Activated naive CD4-positive, alpha-beta T cell treated with anti-CD3 and anti-CD28 coated beads, Interleukin-2, amount 50 U/mL, for 24 hours (primary cell): Measurements from ENCODE around the gene ARL4C.
A peak's percentile ranks its signal among the peaks of the same experiment; 100 is the strongest.

ENCODE experiments used
- H3K27ac Mint-ChIP-seq: one replicate; pipeline ENCODE4 v1.8.0; 2021; ENCODE audit warnings: mild to moderate bottlenecking, mixed read lengths
- H3K27me3 Mint-ChIP-seq: one replicate; pipeline ENCODE4 v1.8.0; 2021; ENCODE audit warnings: mixed read lengths
- H3K36me3 Mint-ChIP-seq: one replicate; pipeline ENCODE4 v1.8.0; 2021; ENCODE audit warnings: mixed read lengths
- H3K4me1 Mint-ChIP-seq: one replicate; pipeline ENCODE4 v1.8.0; 2021; ENCODE audit warnings: mixed read lengths
- H3K4me3 Mint-ChIP-seq: one replicate; pipeline ENCODE4 v1.8.0; 2021; ENCODE audit warnings: mild to moderate bottlenecking, mixed read lengths
- H3K9me3 Mint-ChIP-seq: one replicate; pipeline ENCODE4 v1.8.0; 2021; ENCODE audit warnings: mixed read lengths

ARL4C gene

DNA sequence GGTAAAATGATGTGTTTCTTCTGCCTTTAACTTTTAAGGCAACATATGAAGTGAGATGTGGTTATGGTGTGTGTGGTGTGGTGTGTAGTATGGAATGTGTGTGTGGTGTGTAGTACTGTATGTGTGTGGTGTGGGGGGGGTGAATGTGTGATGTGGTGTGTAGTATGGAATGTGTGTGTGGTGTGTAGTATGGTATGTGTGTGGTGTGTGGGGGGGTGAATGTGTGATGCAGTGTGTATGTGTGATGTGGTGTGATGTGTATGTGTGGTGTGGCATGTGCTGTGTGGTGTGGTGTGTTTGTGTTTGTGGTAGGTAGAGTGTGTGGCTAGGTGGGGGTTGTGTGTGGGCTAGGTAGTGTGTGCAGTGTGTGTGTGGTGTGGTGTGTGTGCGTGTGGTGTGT, 17.2 kb upstream of the ARL4C start:
- Mint-ChIP-seq H3K36me3 (no peaks in the 10 kb centered on the region), H3K27me3 (no peaks in the 10 kb centered on the region), H3K9me3 (no peaks in the 10 kb centered on the region), H3K4me1 (peaks cover 9% of the 10 kb centered on the region), H3K27ac (no peak overlapping the region), H3K4me3 (no peak overlapping the region)

DNA sequence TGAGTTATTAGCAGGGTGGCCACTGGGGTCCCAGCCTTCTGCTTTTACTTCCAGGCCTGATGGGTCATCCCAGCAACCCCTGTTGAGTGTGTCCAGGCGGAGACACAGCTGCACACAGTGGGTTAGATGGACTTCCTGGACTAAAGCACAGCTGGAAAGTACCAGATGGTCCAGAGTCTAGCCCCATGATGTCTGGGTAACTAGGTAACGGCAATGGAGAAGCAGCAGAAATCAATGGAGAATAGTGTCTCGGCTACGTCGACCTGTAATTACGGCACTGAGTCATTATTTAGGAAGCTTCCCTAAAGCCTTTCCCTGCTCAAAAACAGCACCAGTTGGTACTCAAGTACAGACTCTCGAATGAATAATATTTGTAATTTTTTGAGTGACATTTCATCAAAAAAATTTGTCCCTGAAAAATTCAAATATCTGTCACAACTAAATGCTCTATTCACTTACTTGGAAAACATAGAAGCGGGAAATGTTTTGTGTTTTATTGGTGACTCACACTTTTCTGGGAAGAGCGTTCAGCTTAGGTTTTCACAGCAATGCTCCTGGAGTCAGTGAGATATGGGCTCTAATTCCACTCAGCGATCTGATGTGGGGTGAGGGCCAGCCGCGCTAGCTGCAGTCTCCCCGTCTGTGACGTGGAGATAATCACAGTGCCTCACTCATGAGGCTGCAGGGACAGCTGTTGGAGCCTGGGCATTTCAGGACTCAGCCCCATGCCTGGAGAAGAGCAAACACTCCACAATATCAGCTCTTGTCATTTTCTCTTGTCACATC, 16.2 kb upstream of the ARL4C start:
- Mint-ChIP-seq H3K27ac (no peak overlapping the region), H3K27me3 (no peaks in the 10 kb centered on the region), H3K9me3 (no peaks in the 10 kb centered on the region), H3K4me3 (no peak overlapping the region), H3K4me1 (peaks cover 9% of the 10 kb centered on the region), H3K36me3 (no peaks in the 10 kb centered on the region)

GRCh38 chr2:234502919-234503285, 6.0 kb upstream of the ARL4C start:
- Mint-ChIP-seq H3K9me3 (no peaks in the 10 kb centered on the region), H3K36me3 (no peaks in the 10 kb centered on the region), H3K27ac (no peak overlapping the region), H3K4me1 (peaks cover 29% of the 10 kb centered on the region), H3K4me3 (no peak overlapping the region), H3K27me3 (no peaks in the 10 kb centered on the region)

GRCh38 chr2:234502285-234502918, 5.5 kb upstream of the ARL4C start:
- Mint-ChIP-seq H3K4me3 (no peak overlapping the region), H3K4me1 (peaks cover 32% of the 10 kb centered on the region), H3K36me3 (no peaks in the 10 kb centered on the region), H3K27ac (no peak overlapping the region), H3K9me3 (no peaks in the 10 kb centered on the region), H3K27me3 (no peaks in the 10 kb centered on the region)

DNA sequence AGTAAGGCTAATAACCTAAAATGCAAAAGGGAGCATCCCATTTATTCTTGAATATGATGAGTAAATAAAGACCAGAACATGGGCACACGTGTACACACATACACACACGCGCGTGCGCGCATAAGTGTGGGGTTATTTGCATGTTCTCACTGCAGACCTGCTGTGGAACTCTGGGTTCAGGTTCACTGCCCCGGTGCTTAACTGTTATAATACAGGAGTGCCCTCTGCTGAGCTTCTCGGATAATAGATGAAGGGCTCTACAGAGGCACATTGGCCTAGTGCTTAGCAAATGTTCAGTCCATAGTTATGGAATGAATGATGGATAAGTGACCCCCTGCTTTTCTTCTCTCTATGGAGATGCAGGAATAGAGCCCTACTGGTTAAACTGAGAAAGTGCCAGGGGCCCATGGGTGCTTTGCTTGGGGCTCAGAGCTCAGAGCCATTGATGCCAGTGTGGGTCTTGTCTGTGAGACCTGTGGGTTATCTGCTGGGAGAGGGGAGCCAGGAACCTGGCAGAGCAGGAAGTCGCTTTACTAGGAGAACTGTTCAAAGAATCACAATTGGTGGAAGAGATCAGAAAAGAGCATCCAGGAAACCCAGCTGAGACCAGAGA, 3.6 kb upstream of the ARL4C start:
- Mint-ChIP-seq H3K4me3 (peak overlapping the region; percentile 59), H3K27ac (peak overlapping the region; percentile 71), H3K27me3 (no peaks in the 10 kb centered on the region), H3K9me3 (no peaks in the 10 kb centered on the region), H3K36me3 (no peaks in the 10 kb centered on the region), H3K4me1 (peaks cover 36% of the 10 kb centered on the region)

DNA sequence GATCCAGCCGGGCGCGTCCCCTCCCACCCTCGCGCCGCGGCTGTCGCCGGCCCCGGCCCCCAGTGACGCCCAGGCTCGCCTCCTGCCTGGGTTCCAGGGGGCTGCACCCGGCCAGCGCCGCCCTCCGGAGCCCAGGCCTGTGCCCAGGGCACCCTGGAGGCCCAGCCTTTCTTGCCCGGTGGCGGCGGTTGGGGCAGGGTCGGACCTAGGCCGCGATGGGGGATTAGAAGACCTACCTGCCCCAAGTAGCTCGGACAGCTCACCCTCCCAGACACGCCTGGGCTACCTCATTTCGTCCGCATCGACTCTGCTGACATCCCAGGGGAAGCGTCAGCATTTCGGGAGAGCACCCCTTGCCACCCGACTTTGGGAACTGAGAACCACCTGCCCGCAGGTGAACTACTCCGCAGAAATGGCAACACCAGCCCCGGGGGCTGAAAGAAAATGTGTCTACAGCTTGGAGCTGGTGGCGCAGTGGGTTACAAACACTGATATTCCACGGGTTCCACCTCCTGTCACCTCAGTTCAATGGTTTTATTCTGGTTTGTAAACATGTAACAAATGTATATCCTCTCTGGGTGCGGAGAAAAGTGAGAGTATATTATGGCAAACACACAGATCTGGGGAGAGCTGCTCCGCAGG, 834 bp upstream of the ARL4C start:
- H3K4me1 Mint-ChIP-seq, result peaks cover 42% of the 10 kb centered on the region
- H3K9me3 Mint-ChIP-seq, result no peaks in the 10 kb centered on the region
- peaks cover 3% of the 10 kb centered on the region for H3K36me3 Mint-ChIP-seq
- H3K4me3 Mint-ChIP-seq, result peak overlapping the region; percentile 84
- no peaks in the 10 kb centered on the region for H3K27me3 Mint-ChIP-seq
- H3K27ac Mint-ChIP-seq, result peak overlapping the region; percentile 94

GRCh38 chr2:234496055-234496834, 636 bp downstream of the ARL4C start:
- H3K9me3 Mint-ChIP-seq, result no peaks in the 10 kb centered on the region
- H3K27ac Mint-ChIP-seq, result peak overlapping the region; percentile 94
- peaks cover 3% of the 10 kb centered on the region for H3K36me3 Mint-ChIP-seq
- H3K27me3 Mint-ChIP-seq, result no peaks in the 10 kb centered on the region
- peak overlapping the region; percentile 94 for H3K4me3 Mint-ChIP-seq
- H3K4me1 Mint-ChIP-seq, result peaks cover 56% of the 10 kb centered on the region

- Mint-ChIP-seq H3K27me3 (no peaks in the 10 kb centered on the region), H3K9me3 (no peaks in the 10 kb centered on the region), H3K4me3 (peak overlapping the region; percentile 94), H3K27ac (peak overlapping the region; percentile 94), H3K4me1 (peaks cover 60% of the 10 kb centered on the region), H3K36me3 (peaks cover 3% of the 10 kb centered on the region)
Measured at GRCh38 chr2:234495251-234496054, 1.4 kb downstream of the ARL4C start.

DNA sequence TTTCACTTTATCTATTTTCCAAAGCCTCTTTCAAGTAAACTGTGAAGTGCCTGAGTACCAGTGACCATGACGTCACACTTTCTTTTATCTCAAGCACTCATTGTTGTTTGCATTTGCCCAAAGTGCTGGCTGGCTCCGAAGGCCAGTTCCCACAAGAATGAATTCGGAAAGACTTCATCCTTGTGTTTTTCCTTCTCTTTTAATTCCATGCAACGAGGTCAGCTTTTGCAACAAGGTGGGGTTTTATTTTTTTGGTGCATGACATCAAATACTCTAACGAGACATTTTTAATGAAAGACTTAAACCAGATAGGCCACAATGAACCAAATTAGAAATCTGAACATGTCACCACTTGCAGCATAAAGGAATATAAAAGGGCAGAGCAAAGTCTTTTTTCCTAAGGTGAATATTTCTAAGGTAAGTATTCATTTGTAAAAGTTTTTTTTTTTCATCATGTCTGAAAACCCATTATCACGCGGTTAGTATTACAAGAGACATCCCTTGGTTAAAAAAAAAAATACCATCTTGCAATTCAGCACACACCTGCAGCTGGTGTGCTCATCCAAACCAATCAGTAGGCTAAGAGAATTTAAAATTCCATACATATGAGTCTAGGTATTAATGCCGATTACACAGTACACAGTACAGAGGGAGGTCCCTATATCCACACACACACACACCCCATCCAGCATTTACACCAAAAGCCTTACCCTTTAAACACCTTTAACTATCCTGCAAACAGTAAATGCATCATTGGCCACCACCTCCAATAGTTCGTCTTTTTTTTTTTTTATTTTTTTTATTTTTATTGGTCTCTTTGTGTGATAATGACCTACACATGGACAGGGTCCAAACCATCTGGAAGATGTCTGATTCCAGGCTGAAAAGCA, 2.3 kb downstream of the ARL4C start:
- H3K4me3 Mint-ChIP-seq, result peak overlapping the region; percentile 94
- H3K27ac Mint-ChIP-seq, result peak overlapping the region; percentile 94
- peaks cover 4% of the 10 kb centered on the region for H3K36me3 Mint-ChIP-seq
- H3K4me1 Mint-ChIP-seq, result peaks cover 60% of the 10 kb centered on the region
- no peaks in the 10 kb centered on the region for H3K9me3 Mint-ChIP-seq
- no peaks in the 10 kb centered on the region for H3K27me3 Mint-ChIP-seq

- peaks cover 4% of the 10 kb centered on the region for H3K36me3 Mint-ChIP-seq
- peak overlapping the region; percentile 94 for H3K4me3 Mint-ChIP-seq
- peaks cover 60% of the 10 kb centered on the region for H3K4me1 Mint-ChIP-seq
- H3K9me3 Mint-ChIP-seq, result no peaks in the 10 kb centered on the region
- no peaks in the 10 kb centered on the region for H3K27me3 Mint-ChIP-seq
- H3K27ac Mint-ChIP-seq, result peak overlapping the region; percentile 92
Measured at GRCh38 chr2:234493796-234494195, 3.1 kb downstream of the ARL4C start.

GRCh38 chr2:234492717-234493485, 4.0 kb downstream of the ARL4C start:
- H3K9me3 Mint-ChIP-seq, result no peaks in the 10 kb centered on the region
- peak overlapping the region; percentile 92 for H3K27ac Mint-ChIP-seq
- H3K36me3 Mint-ChIP-seq, result peaks cover 6% of the 10 kb centered on the region
- peak overlapping the region; percentile 94 for H3K4me3 Mint-ChIP-seq
- H3K27me3 Mint-ChIP-seq, result no peaks in the 10 kb centered on the region
- peaks cover 60% of the 10 kb centered on the region for H3K4me1 Mint-ChIP-seq

DNA sequence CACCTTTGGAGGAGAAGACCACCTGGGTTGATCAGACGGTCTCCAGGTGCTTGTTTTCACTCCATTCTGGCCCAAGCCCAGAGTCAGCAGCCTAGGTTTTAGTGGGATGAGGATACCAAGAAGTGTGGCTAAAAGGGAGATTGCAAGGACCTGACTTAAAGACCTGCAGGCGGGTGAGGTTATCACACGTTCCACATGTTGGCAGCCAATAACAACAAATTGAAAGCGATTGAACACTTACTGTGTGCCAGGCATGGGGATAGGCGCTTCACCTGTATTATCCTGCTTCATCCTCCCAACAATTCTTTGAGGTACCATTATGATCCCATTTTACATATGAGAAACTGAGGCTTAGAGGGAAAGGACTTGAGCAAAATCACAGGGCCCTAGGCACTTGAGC, 5.0 kb downstream of the ARL4C start:
- H3K9me3 Mint-ChIP-seq, result no peaks in the 10 kb centered on the region
- H3K27ac Mint-ChIP-seq, result peak overlapping the region; percentile 87
- H3K27me3 Mint-ChIP-seq, result no peaks in the 10 kb centered on the region
- peak overlapping the region; percentile 94 for H3K4me3 Mint-ChIP-seq
- peaks cover 67% of the 10 kb centered on the region for H3K4me1 Mint-ChIP-seq
- peaks cover 6% of the 10 kb centered on the region for H3K36me3 Mint-ChIP-seq

DNA sequence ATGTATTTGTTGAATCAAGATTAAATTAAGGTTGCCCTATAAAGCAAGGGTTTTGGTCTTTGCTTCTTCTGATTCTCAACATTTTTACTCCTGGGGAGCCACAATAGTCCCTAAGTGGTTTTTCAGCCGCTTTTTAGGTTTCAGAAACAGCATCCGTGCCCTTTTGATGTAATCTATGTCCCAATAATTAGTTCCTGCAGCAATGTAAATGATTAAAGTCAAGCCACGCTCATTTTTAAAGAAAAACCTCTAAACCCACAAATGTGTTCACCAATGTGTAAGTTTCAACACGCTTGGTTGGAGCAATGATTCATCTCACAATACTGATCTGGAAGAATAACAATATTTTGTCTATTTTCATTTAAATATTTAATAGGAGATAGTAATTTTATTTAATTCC, 5.6 kb downstream of the ARL4C start:
- Mint-ChIP-seq H3K4me1 (peaks cover 74% of the 10 kb centered on the region), H3K27me3 (no peaks in the 10 kb centered on the region), H3K36me3 (peaks cover 6% of the 10 kb centered on the region), H3K27ac (peak overlapping the region; percentile 99), H3K9me3 (no peaks in the 10 kb centered on the region), H3K4me3 (peak overlapping the region; percentile 94)
